HEK293T (cell line): ENCODE results near the gene N4BP2L2.

Experiments
- BHLHE40 ChIP-seq: fragments of 450-650 bp; IDR thresholded peaks from 2 replicates; pipeline ENCODE4 v1.6.1; 2016; ENCODE audit warnings: mild to moderate bottlenecking, moderate library complexity, borderline replicate concordance
- ELF4 ChIP-seq: fragments of 450-650 bp; IDR thresholded peaks from 2 replicates; pipeline ENCODE4 v1.6.1; 2017; ENCODE audit warnings: antibody characterized with exemption
- FOXA1 ChIP-seq: fragments of 450-650 bp; IDR thresholded peaks from 2 replicates; pipeline ENCODE4 v1.6.1; 2016; ENCODE audit warnings: mild to moderate bottlenecking
- FOXK2 ChIP-seq: fragments of 450-650 bp; IDR thresholded peaks from 2 replicates; pipeline ENCODE4 v1.6.1; 2016; ENCODE audit warnings: mild to moderate bottlenecking
- HDGF ChIP-seq: fragments of 450-650 bp; IDR thresholded peaks from 2 replicates; pipeline ENCODE4 v1.6.1; 2017; ENCODE audit warnings: antibody characterized with exemption, borderline replicate concordance
- NFRKB ChIP-seq: fragments of 450-650 bp; IDR thresholded peaks from 2 replicates; pipeline ENCODE4 v1.6.1; 2016; ENCODE audit warnings: mild to moderate bottlenecking, moderate library complexity
- SUZ12 ChIP-seq: fragments of 450-650 bp; IDR thresholded peaks from 2 replicates; pipeline ENCODE4 v1.6.1; 2016; ENCODE audit warnings: mild to moderate bottlenecking
- ZNF384 ChIP-seq: fragments of 450-650 bp; IDR thresholded peaks from 2 replicates; pipeline ENCODE4 v1.6.1; 2016

DNA sequence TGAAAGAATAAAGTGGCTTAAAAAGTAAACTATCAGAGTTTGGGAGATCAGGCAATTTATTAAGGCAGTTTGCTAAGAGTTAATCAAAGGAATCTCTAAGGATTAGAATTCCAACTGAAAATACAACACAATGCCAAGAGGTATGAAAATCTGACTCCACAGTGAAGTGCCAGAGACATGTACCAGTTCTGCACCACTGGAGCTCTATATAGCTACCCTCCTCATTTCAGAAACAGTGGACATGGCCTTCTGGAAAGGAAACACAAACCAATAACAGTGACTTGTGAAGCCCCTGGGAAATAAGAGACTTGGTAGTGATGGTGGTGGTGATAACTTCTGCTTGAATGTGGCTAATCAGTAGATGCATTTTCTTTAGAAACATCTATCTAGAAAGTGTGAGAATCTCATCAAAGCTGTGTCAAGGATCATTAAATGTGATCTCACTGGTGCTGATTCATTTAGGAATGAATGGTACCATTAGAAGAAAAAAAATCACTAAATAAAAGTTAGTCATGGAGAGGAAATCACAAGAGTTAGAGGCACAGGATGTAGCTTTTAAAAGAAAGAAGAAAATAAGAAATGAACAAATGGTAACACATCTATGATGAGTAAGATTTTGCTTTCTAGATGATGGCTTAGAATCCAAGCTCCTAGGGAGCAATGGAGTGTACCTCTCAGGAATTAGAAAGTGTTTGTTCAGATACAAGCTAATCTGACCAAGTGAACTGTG, 90.5 kb downstream of the N4BP2L2 start:
- no peak for TF ChIP-seq ZNF384
- TF ChIP-seq FOXA1: no peak
- TF ChIP-seq SUZ12: no peak
- no peak for TF ChIP-seq ELF4
- no peak for TF ChIP-seq FOXK2
- no peak for TF ChIP-seq NFRKB
- TF ChIP-seq BHLHE40: no peak
- TF ChIP-seq HDGF: no peak
